ENCODE results near the gene CACNA1C. TPM values are rescaled to one million over a fixed set of nuclear protein-coding genes. Genes with fewer than 3 reads are reported as not detected.

The CACNA1C gene
- total and polyA plus RNA-seq, 2 of the 4 experiments (the other 2 are of a cell fraction), result 1.6 to 2.6 TPM

DNA sequence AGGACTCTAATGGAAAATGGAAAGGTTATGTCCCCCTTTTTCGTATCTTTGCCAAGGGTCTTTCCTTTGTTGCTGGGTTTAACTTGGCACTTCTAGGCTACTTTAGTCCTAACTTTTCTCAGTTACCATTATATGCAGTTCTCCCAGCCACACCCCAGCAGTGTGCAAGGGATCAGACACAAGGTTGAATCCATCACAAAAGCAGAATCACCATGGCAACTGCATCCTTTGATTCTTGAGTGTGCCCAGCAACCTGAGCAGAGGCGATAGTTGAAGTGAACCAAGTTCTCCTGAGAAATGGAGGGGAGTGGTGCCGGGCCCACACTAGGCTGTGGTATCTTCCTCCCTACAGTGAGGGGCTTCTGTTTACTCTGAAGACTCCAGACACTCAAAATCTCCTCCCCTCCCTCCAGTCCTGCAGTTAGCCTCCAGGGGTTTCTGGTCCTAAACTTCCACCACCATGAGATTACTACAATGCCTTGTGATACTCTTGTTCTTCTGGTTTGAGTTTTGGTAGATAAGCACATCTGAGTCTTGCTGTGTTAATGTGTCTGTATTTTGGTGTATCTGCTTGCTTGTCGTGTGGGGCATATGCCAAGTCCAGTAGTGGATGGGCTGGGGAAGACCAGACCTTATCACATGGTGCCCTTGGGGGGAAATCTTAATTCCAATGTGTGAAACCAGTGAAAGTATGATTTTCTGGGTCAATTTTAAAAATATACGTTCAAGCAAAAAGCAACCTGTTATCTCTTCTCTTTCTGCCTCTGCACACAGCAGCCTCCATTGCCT is 183.9 kb downstream of the CACNA1C start:
- POLR2A ChIA-PET (ENCODE audit: unreplicated experiment), result no interaction called here
- CTCF ChIA-PET, result no interaction called here
- Histone ChIP-seq H3K4ac (ENCODE audit: low read depth, low read length) (no peak overlapping the region), H2AK5ac (ENCODE audit: low read depth, low read length) (no peak overlapping the region), H3K79me1 (ENCODE audit: low read depth in 1 of 2, low read length in 2 of 2) (peaks cover 4% of the 10 kb centered on the region in 2 experiments; a peak in 2 of 4 replicates), H2BK120ac (ENCODE audit: low read depth, low read length) (no peak overlapping the region), H2BK20ac (ENCODE audit: low read depth, low read length) (no peak overlapping the region), H2AFZ (replicated peaks; ENCODE audit: low read length, poor library complexity) (no peak overlapping the region), H3K9me3 (ENCODE audit: control insufficient read depth, insufficient read depth, low read length) (no peaks in the 10 kb centered on the region), H3K4me1 (ENCODE audit: control insufficient read depth, insufficient read depth, low read length) (peaks cover 7% of the 10 kb centered on the region), H3K23ac (ENCODE audit: low read depth, low read length) (no peak overlapping the region), H2AK9ac (replicated peaks; ENCODE audit: low read depth, low read length, poor library complexity) (no peak overlapping the region), H3K27ac (ENCODE audit: insufficient read depth, low read length) (no peak overlapping the region), H3K18ac (ENCODE audit: low read depth, low read length) (no peak overlapping the region), H3K36me3 (ENCODE audit: control insufficient read depth, insufficient read depth, low read length) (no peaks in the 10 kb centered on the region), H3K27me3 (ENCODE audit: control insufficient read depth, insufficient read depth, low read length) (no peaks in the 10 kb centered on the region), H3K14ac (replicated peaks; ENCODE audit: low read depth, low read length) (no peak overlapping the region), H3K56ac (ENCODE audit: extremely low read depth, insufficient read depth, low read length) (no peak overlapping the region), H4K5ac (ENCODE audit: low read depth, low read length) (no peak overlapping the region), H3K4me3 (ENCODE audit: insufficient read depth, low read depth, low read length) (no peak overlapping the region), H4K8ac (ENCODE audit: low read depth in 2 of 2, low read length in 2 of 2) (no peak overlapping the region), H3K9ac (ENCODE audit: low read depth, low read length) (no peak overlapping the region), H2BK15ac (ENCODE audit: low read depth, low read length) (no peak overlapping the region), H4K20me1 (ENCODE audit: insufficient read depth, low read length) (no peaks in the 10 kb centered on the region), H2BK5ac (ENCODE audit: low read depth, low read length, poor library complexity, severe bottlenecking) (no peak overlapping the region), H3K9me1 (ENCODE audit: insufficient read depth, low read length) (0 out of 2 replicates have a peak, but pooled peaks cover 3% of the 10 kb centered on the region), H4K91ac (ENCODE audit: insufficient read depth, low read depth, low read length) (no peak overlapping the region), H3K4me2 (ENCODE audit: low read depth, low read length) (no peak overlapping the region)
- in situ Hi-C loops (cut with MboI; ENCODE audit: low sequenced_read_pairs) (no loop called here), dilution Hi-C loops (cut with HindIII; ENCODE audit: low sequenced_read_pairs, unreplicated experiment) (no loop called here), intact Hi-C loops (cut with micrococcal nuclease) (no loop called here)
- no TSS peak for BruUV-seq (replicated peaks)
- no CpG with 5 or more reads among the region's 5 CpGs for WGBS, 2 experiments (ENCODE audit: extremely low coverage in 2 of 2, insufficient read length in 1 of 2)
- ATAC-seq (ENCODE audit: low read depth), result no peak
- DNase-seq, result no peak
- TF ChIP-seq MXI1 (IDR thresholded peaks at IDR 0.05; ENCODE audit: borderline replicate concordance, low read depth, low read length) (no peak), RCOR1 (IDR thresholded peaks at IDR 0.05; ENCODE audit: insufficient replicate concordance, low read length) (no peak), MAZ (IDR thresholded peaks at IDR 0.05; ENCODE audit: borderline replicate concordance, low read depth, low read length) (no peak), FOS (IDR thresholded peaks at IDR 0.05; ENCODE audit: low read depth, low read length) (no peak), MAFK (IDR thresholded peaks at IDR 0.05; ENCODE audit: low read depth, low read length) (no peak), RFX5 (IDR thresholded peaks at IDR 0.05; ENCODE audit: low read depth, low read length) (no peak), RAD21 (IDR thresholded peaks at IDR 0.05; ENCODE audit: low read length) (no peak), CHD1 (IDR thresholded peaks at IDR 0.05; ENCODE audit: low read depth, low read length) (no peak)
- TF ChIP-seq, protein P1, sequence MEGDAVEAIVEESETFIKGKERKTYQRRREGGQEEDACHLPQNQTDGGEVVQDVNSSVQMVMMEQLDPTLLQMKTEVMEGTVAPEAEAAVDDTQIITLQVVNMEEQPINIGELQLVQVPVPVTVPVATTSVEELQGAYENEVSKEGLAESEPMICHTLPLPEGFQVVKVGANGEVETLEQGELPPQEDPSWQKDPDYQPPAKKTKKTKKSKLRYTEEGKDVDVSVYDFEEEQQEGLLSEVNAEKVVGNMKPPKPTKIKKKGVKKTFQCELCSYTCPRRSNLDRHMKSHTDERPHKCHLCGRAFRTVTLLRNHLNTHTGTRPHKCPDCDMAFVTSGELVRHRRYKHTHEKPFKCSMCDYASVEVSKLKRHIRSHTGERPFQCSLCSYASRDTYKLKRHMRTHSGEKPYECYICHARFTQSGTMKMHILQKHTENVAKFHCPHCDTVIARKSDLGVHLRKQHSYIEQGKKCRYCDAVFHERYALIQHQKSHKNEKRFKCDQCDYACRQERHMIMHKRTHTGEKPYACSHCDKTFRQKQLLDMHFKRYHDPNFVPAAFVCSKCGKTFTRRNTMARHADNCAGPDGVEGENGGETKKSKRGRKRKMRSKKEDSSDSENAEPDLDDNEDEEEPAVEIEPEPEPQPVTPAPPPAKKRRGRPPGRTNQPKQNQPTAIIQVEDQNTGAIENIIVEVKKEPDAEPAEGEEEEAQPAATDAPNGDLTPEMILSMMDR (conservative IDR thresholded peaks at IDR 0.05; ENCODE audit: low read depth, low read length), result no peak

All from IMR-90 (cell line).